ENCODE measurements around the gene TMEM171.

TMEM171 gene

DNA sequence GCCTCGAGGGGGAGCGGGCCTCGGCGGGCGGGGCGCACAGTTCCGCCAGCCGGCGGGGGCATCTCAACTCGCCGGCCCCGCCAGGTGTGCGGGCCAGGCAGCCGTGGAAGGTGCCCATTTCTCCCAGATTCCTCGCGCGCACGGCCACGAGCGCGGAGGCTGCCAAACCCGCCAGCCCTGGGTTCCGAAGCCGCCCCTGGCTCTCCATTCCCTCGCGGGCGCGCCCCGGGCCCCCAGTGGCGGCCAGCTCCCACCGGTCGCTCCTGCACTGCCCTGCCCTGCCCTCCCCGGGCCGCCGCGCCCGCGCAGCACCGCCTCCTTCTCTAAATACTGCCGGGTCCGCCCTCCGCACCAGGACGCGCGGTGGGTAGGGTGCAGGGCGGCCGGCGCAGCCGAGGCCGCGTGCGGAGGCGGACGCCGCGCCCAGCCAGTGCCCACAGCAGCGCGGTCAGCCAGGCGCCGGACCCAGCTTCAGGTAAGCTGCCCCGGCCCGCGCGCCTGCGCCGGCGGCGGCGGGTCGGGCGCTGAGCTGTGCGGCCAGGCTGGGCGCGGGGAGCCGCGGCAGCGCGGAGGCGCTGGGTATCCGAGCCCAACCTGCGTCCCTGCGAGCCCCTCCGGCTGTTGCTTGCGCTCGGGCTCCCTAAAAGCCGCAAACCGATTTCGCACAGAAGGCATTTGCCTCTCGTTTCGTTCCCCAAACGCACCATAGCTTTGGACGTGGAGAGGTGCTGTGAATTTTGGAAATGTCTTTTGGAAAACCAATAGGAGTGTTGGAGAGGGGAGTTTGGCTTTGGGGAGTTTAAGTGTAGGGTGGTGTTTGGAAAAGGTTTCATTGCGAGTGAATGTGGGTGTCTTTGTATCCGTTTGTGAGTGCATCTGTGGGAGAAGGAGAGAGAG lies at the start of gene TMEM171:
TSS of gene TMEM171 (plus strand) at position 354 of the 897 bp plus-strand sequence. CDS start 2,799 bp downstream, outside the sequence.
- DNase-seq (ENCODE audit: low read depth in 2 of 2), result peak; percentile 44 to 61
- TF ChIP-seq CTCF (IDR thresholded peaks at IDR 0.05; ENCODE audit: low read depth, low read length), result no peak
- H3K4me3 ChIP-seq (replicated peaks in 1 of 2; ENCODE audit: low read depth in 2 of 2, low read length in 2 of 2), result peak within 1 kb of the TSS; percentile 61 to 77

- DNase-seq (ENCODE audit: low read depth in 2 of 2), result no peak
- no peak for TF ChIP-seq CTCF (IDR thresholded peaks at IDR 0.05; ENCODE audit: low read depth, low read length)
- H3K4me3 ChIP-seq (replicated peaks in 1 of 2; ENCODE audit: low read depth in 2 of 2, low read length in 2 of 2), result no peak overlapping the region
Measured at GRCh38 chr5:73081093-73081492, 39.3 kb upstream of the TMEM171 start.

DNA sequence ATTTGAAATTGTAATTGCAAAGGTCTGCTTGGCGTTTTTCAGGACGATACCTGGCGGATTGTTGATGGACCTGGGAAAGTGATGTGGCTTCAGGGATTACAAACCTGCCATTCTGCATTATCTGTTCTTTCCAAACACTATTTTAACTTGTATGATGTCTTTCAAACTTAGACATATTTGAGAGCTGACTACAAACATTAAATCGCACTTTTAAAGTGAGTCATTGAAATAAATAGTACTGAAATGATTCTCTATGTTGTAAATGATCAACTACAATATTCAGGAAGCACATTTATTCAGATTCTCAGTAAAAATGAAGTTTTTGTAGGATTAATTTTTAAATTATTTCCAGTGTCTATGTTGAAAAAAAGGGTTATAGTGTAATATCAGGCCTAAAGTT lies 32.3 kb upstream of the TMEM171 start:
- no peak overlapping the region for H3K4me3 ChIP-seq (replicated peaks in 1 of 2; ENCODE audit: low read depth in 2 of 2, low read length in 2 of 2)
- DNase-seq (ENCODE audit: low read depth in 2 of 2), result peak in 1 of 2 donors; percentile 18
- no peak for TF ChIP-seq CTCF (IDR thresholded peaks at IDR 0.05; ENCODE audit: low read depth, low read length)

GRCh38 chr5:73093943-73094342 lies 26.4 kb upstream of the TMEM171 start:
- H3K4me3 ChIP-seq (replicated peaks in 1 of 2; ENCODE audit: low read depth in 2 of 2, low read length in 2 of 2), result no peak overlapping the region
- DNase-seq (ENCODE audit: low read depth in 2 of 2), result peak; percentile 31 to 85
- no peak for TF ChIP-seq CTCF (IDR thresholded peaks at IDR 0.05; ENCODE audit: low read depth, low read length)

DNA sequence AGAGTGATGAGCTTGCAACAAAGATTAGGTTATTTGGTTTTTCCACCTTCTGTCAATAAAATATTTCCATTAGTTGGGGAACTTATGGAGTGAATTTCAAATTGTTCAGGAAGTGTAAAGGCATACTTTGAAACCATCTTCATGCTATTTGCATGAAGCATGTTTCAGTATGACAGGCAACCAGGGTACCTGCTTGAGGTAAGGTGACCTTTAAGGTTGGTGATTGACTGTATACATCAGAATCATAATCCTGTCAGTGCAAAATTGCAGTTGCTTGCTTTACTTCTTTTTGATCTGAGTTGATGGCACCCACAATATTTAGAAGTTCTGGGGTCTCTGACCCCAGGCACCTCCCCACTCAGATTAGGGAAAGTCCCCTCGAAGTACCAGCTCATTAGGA lies 26.0 kb upstream of the TMEM171 start:
- TF ChIP-seq CTCF (IDR thresholded peaks at IDR 0.05; ENCODE audit: low read depth, low read length), result no peak
- no peak overlapping the region for H3K4me3 ChIP-seq (replicated peaks in 1 of 2; ENCODE audit: low read depth in 2 of 2, low read length in 2 of 2)
- DNase-seq (ENCODE audit: low read depth in 2 of 2), result no peak

DNA sequence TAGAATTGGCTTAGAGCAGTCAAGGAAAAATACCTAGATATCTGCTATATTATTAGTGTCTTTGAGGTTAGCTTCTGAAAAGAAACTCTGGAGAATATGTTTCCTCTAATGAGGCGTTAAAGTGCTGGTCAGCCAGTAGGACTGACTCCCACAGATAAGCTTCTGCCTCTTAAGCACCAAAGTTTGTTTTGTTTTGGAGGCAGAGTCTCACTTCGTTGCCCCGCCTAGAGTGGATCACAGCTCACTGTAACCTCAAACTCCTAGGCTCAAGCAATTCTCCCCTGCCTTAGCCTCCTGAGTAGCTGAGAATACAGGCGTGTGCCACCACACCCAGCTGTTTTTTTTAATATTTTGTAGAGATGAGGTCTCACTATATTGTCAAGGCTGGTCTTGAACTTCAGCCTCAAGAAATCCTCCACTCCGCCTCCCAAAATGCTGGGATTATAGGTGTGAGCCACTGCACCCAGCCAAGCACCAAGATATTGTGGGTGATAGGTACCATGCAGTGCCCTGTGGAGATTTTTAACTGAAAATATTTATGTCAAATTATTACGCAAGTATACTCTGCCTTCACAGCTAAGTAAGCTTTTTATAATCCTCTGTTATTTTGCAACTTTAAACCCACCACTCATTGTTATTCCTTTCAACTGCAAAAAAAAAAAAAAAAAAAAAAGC lies 24.7 kb upstream of the TMEM171 start:
- no peak for TF ChIP-seq CTCF (IDR thresholded peaks at IDR 0.05; ENCODE audit: low read depth, low read length)
- no peak for DNase-seq (ENCODE audit: low read depth in 2 of 2)
- H3K4me3 ChIP-seq (replicated peaks in 1 of 2; ENCODE audit: low read depth in 2 of 2, low read length in 2 of 2), result no peak overlapping the region
